GM12891 (cell line): ENCODE measurements around the gene SMARCA4.

Experiments
- POLR2A ChIP-seq: IDR thresholded peaks from 2 replicates; pipeline ENCODE4 v1.6.1; 2011; ENCODE audit warnings: low read depth, low read length, control low read depth
- TAF1 ChIP-seq: IDR thresholded peaks from 2 replicates; pipeline ENCODE4 v1.6.1; 2011; ENCODE audit warnings: low read depth, low read length, control low read depth

GRCh38 chr19:10922638-10923014 lies 38.2 kb upstream of the SMARCA4 start:
- TF ChIP-seq TAF1 = no peak
- no peak for TF ChIP-seq POLR2A
